Measurements from ENCODE around the gene MBTPS1.

The MBTPS1 gene

GRCh38 chr16:84040823-84041820, 75.6 kb downstream of the MBTPS1 start:
- TF ChIP-seq JUND (IDR thresholded peaks at IDR 0.05; ENCODE audit: low read depth) = no peak
- DNase-seq (ENCODE audit: low read depth in 1 of 2, low spot score in 1 of 2) = peak in 1 of 2 experiments; percentile 70
- in situ Hi-C loops (cut with HindIII; ENCODE audit: low pct_unique_long_range_greater_than_20kb, low sequenced_read_pairs) = no loop called here

- in situ Hi-C loops (cut with HindIII; ENCODE audit: low pct_unique_long_range_greater_than_20kb, low sequenced_read_pairs) = no loop called here
- DNase-seq (ENCODE audit: low read depth in 1 of 2, low spot score in 1 of 2) = no peak
- no peak for TF ChIP-seq JUND (IDR thresholded peaks at IDR 0.05; ENCODE audit: low read depth)
These were observed 76.4 kb downstream of the MBTPS1 start for GRCh38 chr16:84040226-84040822.

- in situ Hi-C loops (cut with HindIII; ENCODE audit: low pct_unique_long_range_greater_than_20kb, low sequenced_read_pairs) = no loop called here
- TF ChIP-seq JUND (IDR thresholded peaks at IDR 0.05; ENCODE audit: low read depth) = no peak
- no peak for DNase-seq (ENCODE audit: low read depth in 1 of 2, low spot score in 1 of 2)
These were observed 77.0 kb downstream of the MBTPS1 start for GRCh38 chr16:84039696-84040095.

DNA sequence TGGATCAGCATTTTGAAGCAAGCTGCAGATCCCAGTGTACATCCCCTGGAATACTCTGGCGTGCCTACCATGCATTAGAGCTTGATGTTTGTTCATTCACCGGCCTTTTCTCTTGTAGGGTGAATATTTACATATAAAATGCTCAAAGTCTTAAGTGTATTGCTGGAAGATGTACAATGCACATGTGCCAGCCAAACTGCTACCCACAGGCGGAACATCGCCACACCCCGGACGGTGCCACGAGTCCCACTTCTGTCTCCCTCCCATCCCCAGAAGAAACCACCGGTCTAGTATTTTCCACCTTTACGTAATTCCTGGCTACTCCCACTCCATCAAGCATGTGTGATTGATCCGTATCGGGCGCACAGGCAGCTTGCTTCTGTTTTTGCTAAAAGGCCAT, 78.3 kb downstream of the MBTPS1 start:
- in situ Hi-C loops (cut with HindIII; ENCODE audit: low pct_unique_long_range_greater_than_20kb, low sequenced_read_pairs) = no loop called here
- no peak for DNase-seq (ENCODE audit: low read depth in 1 of 2, low spot score in 1 of 2)
- no peak for TF ChIP-seq JUND (IDR thresholded peaks at IDR 0.05; ENCODE audit: low read depth)

DNA sequence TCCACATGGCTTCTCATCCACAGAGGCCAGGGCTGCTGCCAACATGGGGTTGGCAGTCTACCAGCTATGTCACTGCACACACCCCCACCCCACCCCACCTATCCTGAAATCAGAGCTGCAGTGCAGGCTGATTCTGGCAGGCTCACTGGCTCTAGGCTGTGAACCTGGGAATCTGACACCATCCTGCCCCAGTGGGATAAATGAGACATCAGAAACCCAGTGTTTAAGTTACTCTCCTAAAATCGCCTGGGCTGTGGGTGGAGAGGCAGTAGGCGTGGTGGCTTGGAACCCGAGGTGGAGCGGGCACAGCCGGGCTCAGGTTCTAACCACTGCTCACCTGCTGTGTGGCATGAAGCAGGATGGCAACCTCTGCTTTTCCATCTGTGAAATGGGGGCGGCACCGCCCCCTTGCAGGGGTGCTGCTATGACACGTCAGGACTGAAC, 79.7 kb downstream of the MBTPS1 start:
- in situ Hi-C loops (cut with HindIII; ENCODE audit: low pct_unique_long_range_greater_than_20kb, low sequenced_read_pairs) = no loop called here
- TF ChIP-seq JUND (IDR thresholded peaks at IDR 0.05; ENCODE audit: low read depth) = no peak
- no peak for DNase-seq (ENCODE audit: low read depth in 1 of 2, low spot score in 1 of 2)

- DNase-seq (ENCODE audit: low read depth in 1 of 2, low spot score in 1 of 2) = no peak
- in situ Hi-C loops (cut with HindIII; ENCODE audit: low pct_unique_long_range_greater_than_20kb, low sequenced_read_pairs) = no loop called here
- no peak for TF ChIP-seq JUND (IDR thresholded peaks at IDR 0.05; ENCODE audit: low read depth)
These were observed 80.6 kb downstream of the MBTPS1 start for GRCh38 chr16:84036131-84036530.

- DNase-seq (ENCODE audit: low read depth in 1 of 2, low spot score in 1 of 2) = no peak
- no peak for TF ChIP-seq JUND (IDR thresholded peaks at IDR 0.05; ENCODE audit: low read depth)
- in situ Hi-C loops (cut with HindIII; ENCODE audit: low pct_unique_long_range_greater_than_20kb, low sequenced_read_pairs) = no loop called here
These were observed 82.2 kb downstream of the MBTPS1 start for GRCh38 chr16:84034516-84034915.

DNA sequence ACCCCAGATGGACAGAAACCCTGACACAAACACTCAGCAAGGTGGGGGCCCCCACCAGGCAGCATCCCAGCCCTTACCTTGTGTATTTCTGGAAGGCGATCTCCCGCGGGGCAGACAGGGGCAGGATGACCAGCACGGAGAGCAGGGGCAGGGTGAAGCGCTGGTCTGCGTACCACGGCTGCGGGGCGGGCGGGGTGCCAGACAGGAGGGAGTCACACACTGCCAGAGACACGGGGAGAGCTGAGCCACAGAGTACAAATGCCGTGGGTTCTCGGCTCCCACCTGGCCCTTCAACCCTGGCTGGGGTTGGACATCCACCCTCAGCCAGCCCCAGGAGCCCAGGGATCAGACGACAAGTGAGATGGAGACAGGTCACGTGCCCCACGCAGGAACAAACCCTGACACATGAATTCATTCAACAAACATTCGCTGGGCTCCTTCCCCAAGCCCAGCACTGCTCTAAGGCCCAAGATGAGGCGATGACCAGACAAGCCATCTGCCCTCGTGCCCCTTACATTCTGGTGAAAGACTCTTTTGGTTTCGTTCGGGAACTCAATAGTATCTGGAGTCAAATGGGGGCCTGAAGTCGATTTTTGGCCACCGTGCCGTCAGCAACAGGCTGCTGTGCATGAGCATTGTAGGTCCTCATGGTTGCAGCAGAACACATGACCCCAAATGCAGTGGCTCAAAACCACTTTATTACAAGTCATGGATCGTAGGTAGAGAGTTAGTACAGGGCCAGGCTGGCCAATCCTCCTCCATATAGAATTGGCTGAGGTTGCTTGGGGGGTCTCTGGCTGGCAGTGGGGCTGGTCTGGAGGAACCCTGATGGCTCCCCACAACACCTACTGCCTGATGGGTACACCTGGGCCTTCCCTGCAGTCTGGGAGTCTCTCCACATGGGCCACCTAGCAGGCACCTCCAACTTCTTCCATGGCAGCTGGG, 83.2 kb downstream of the MBTPS1 start:
- no peak for DNase-seq (ENCODE audit: low read depth in 1 of 2, low spot score in 1 of 2)
- in situ Hi-C loops (cut with HindIII; ENCODE audit: low pct_unique_long_range_greater_than_20kb, low sequenced_read_pairs) = no loop called here
- no peak for TF ChIP-seq JUND (IDR thresholded peaks at IDR 0.05; ENCODE audit: low read depth)

GRCh38 chr16:84032458-84033178, 84.1 kb downstream of the MBTPS1 start:
- in situ Hi-C loops (cut with HindIII; ENCODE audit: low pct_unique_long_range_greater_than_20kb, low sequenced_read_pairs) = no loop called here
- no peak for TF ChIP-seq JUND (IDR thresholded peaks at IDR 0.05; ENCODE audit: low read depth)
- no peak for DNase-seq (ENCODE audit: low read depth in 1 of 2, low spot score in 1 of 2)

DNA sequence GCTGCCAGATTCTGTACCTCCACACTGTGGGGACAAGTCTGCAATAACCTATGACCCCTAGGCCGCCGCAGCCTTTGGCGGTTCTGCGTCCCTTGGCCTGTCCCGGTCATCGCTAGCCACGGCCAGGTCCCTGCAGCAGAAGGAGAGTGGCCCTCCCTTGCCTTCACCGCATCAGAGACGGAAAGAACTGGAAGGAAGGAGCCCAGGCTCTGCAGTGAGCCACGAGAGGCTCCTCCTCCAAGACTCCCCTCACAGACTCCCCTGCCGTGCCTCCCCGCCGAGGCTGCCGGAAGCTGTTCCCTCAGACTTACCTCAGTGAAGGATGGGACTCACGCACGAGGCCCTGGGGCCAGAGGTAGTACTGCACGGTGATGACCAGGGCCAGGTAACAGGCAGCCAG, 85.2 kb downstream of the MBTPS1 start:
- no peak for TF ChIP-seq JUND (IDR thresholded peaks at IDR 0.05; ENCODE audit: low read depth)
- in situ Hi-C loops (cut with HindIII; ENCODE audit: low pct_unique_long_range_greater_than_20kb, low sequenced_read_pairs) = no loop called here
- DNase-seq (ENCODE audit: low read depth in 1 of 2, low spot score in 1 of 2) = no peak

DNA sequence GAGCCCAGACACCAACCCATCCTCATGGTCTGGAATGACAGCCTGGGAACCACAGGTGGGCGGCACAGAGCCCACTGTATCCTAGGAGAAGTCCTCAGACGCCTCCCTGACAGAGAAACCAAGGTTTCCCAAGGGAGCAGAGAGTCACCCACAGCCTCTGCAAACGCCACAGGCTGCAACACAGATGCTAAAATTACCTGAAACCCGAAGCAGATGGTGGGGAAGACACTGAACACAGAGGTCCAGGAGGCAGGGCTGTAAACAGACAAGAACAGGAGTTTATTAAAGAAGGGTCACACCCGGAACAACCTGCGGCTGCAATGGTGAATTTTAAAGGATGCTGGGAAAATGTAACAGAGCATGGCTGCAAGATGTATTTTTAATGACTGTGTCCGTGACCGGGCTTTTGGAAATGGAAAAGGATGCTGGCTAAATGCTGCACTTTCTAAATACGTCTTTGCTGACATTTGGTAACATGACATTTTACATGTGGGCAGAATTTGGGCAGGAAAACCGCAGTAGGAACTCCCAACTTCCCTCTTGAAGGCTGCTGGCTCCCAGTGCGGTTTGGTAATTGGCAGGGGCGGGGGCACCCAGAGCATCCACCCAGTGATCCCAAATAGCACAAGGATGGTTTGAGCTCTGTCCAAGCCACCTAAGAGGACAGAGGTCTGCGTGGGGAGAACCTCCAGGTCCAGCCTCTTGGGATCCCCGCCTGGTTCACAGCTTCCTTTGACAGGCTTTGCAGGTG, 87.3 kb downstream of the MBTPS1 start:
- no peak for TF ChIP-seq JUND (IDR thresholded peaks at IDR 0.05; ENCODE audit: low read depth)
- no peak for DNase-seq (ENCODE audit: low read depth in 1 of 2, low spot score in 1 of 2)
- in situ Hi-C loops (cut with HindIII; ENCODE audit: low pct_unique_long_range_greater_than_20kb, low sequenced_read_pairs) = no loop called here
